AG04449 (cell line): ENCODE measurements around the gene PTPRM.
A peak's percentile ranks its signal among the peaks of the same experiment; 100 is the strongest.
"Not testable (repeated sequence)": the region's sequence is repeated elsewhere in the genome, so short reads cannot be mapped to it uniquely, and the experiment has no call there.

Experiments
- CTCF ChIA-PET: fragments of 350-600 bp; formaldehyde crosslinking; extraction: SDS; loops from one replicate; lab custom pipeline; 2021; ENCODE audit warnings: antibody characterized with exemption; lab: Yijun Ruan, JAX
- POLR2A ChIA-PET: fragments of 400-600, 350-600 bp; formaldehyde crosslinking; extraction: SDS; loops from one replicate; lab custom pipeline; 2020; ENCODE audit warnings: antibody characterized with exemption, inconsistent platforms; lab: Yijun Ruan, JAX
- DNase-seq: peaks from one replicate; pipeline ENCODE4 v3.0.0-alpha.2; 2010; ENCODE audit warnings: low read depth, low spot score
- H3K4me3 ChIP-seq: 2 replicates; pipeline ENCODE4 v1.5.1; 2011; ENCODE audit warnings: low read depth, mild to moderate bottlenecking, control low read depth, low read length
- CTCF ChIP-seq: IDR thresholded peaks from one replicate; pipeline ENCODE4 v1.5.1; 2011; ENCODE audit warnings: mild to moderate bottlenecking, moderate library complexity, low read length, control low read depth, inconsistent platforms; ENCODE audit not compliant: insufficient read depth; ENCODE audit errors: missing control alignments

Gene PTPRM

GRCh38 chr18:8443505-8443904 is 876.4 kb downstream of the PTPRM start:
- ChIA-PET CTCF (interaction anchor here (0.7 kb wide), 1 partner anchor 36 kb away, joined by 3 read pairs; no protein-coding TSS in a partner anchor), POLR2A (interaction anchor here (0.7 kb wide), 1 partner anchor 27 kb away, joined by 3 read pairs; no protein-coding TSS in a partner anchor)
- TF ChIP-seq CTCF, result no peak
- H3K4me3 ChIP-seq, result no peak overlapping the region
- no peak for DNase-seq

- POLR2A ChIA-PET, CTCF ChIA-PET: not testable (repeated sequence)
Observed at GRCh38 chr18:8446936-8447335, 879.8 kb downstream of the PTPRM start.

GRCh38 chr18:8448130-8448529 is 881.0 kb downstream of the PTPRM start:
- no peak overlapping the region for H3K4me3 ChIP-seq
- CTCF ChIA-PET, result no interaction called here
- no peak for DNase-seq
- no peak for TF ChIP-seq CTCF
- POLR2A ChIA-PET, result no interaction called here

More at GRCh38 chr18:8446936-8447335, 879.8 kb downstream of the PTPRM start:
- DNase-seq, H3K4me3 ChIP-seq: not testable (repeated sequence)

GRCh38 chr18:8450013-8450412 is 882.9 kb downstream of the PTPRM start:
- TF ChIP-seq CTCF, result peak; percentile 32
- POLR2A ChIA-PET, result no interaction called here
- CTCF ChIA-PET, result interaction anchor here (1.0 to 1.1 kb wide), 2 partner anchors 29 to 30 kb away, joined by 3 read pairs; no protein-coding TSS in a partner anchor
- no peak for DNase-seq
- H3K4me3 ChIP-seq, result no peak overlapping the region

- DNase-seq, result no peak
- H3K4me3 ChIP-seq, result no peak overlapping the region
- ChIA-PET CTCF (interaction anchor here (0.6 to 0.9 kb wide), 2 partner anchors 14 to 418 kb away, joined by 3 read pairs; no protein-coding TSS in a partner anchor), POLR2A (interaction anchor here (0.6 kb wide), 1 partner anchor 27 kb away, joined by 8 read pairs; no protein-coding TSS in a partner anchor)
- no peak for TF ChIP-seq CTCF
Observed at GRCh38 chr18:8450898-8451665, 884.0 kb downstream of the PTPRM start.

- ChIA-PET POLR2A (no interaction called here), CTCF (interaction anchor here (1.9 kb wide), 1 partner anchor 25 kb away, joined by 6 read pairs; no protein-coding TSS in a partner anchor)
- DNase-seq, result no peak
- no peak overlapping the region for H3K4me3 ChIP-seq
- no peak for TF ChIP-seq CTCF
Observed at GRCh38 chr18:8453528-8453927, 886.4 kb downstream of the PTPRM start.
